GM18526 (cell line): ENCODE results near the gene ARMC6.

ENCODE experiments used
- POLR2A ChIP-seq: IDR thresholded peaks from 3 replicates; pipeline ENCODE4 v1.6.1; 2011; ENCODE audit not compliant: insufficient read length; ENCODE audit errors: extremely low read depth

Gene ARMC6

GRCh38 chr19:19040417-19040816 lies 7.0 kb downstream of the ARMC6 start:
- no peak for TF ChIP-seq POLR2A

- TF ChIP-seq POLR2A = no peak
Observed at GRCh38 chr19:19042732-19043280, 9.4 kb downstream of the ARMC6 start.

GRCh38 chr19:19043481-19043880 lies 10.1 kb downstream of the ARMC6 start:
- no peak for TF ChIP-seq POLR2A

- no peak for TF ChIP-seq POLR2A
Observed at GRCh38 chr19:19043881-19044280, 10.5 kb downstream of the ARMC6 start.

GRCh38 chr19:19049406-19049805 lies 16.0 kb downstream of the ARMC6 start:
- no peak for TF ChIP-seq POLR2A

- no peak for TF ChIP-seq POLR2A
Observed at GRCh38 chr19:19050104-19050503, 16.7 kb downstream of the ARMC6 start.

DNA sequence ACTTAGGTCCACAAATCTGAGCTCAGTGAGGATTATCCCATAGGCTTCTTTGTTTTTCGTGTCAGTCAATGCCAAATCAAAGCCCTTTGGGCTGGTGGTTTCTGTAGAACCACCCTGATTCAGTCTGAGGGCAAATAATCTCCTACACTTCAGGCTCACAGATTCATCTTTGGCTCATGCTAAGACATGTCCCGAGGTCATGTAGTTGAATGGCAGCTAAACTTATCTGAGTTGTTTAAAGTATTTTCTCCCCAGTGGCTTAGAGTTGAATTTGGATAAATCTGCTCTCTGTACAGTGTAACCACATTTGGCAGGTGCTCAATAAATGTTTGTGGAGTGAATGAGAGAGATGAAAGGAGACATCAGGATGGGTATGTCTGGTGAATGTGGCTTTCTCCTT lies 17.3 kb downstream of the ARMC6 start:
- no peak for TF ChIP-seq POLR2A

DNA sequence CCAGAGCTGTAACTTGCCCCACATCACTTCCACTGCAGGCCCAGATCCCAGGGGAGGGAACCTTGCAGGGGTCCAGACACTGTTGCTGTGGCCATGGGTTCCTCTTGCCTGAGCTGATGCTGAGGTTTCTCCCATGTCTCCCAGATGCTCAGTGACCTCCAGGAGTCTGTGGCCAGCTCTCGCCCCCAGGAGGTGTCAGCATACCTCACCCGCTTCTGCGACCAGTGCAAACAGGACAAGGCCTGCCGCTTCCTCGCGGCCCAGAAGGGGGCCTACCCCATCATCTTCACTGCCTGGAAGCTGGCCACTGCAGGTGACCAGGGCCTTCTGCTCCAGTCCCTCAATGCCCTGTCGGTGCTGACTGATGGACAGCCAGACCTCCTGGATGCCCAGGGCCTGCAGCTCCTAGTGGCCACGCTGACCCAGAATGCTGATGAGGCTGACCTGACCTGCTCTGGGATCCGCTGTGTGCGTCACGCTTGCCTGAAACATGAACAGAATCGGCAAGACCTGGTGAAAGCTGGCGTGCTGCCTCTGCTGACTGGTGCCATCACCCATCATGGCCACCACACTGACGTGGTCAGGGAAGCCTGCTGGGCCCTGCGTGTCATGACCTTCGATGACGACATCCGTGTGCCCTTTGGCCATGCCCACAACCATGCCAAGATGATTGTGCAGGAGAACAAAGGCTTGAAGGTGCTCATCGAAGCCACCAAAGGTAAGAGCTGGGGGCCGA lies 18.2 kb downstream of the ARMC6 start:
- TF ChIP-seq POLR2A = no peak

DNA sequence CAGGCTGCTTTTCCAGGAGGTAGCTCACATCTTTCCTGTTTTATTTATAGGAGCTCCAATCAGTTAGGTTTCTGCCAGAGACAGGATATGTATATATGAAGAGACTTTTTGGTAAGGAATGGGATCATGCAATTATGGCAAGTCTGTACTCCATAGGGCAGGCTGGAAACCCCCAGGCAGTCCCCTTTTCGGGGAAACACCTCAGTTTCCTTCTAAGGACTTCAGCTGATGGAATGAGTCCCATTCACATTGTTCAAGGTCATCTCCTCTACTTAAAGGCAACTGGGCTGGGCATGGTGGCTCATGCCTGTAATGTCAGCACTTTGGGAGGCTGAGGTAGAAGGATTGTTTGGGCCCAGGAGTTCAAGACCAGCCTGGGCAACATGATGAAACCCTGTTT lies 19.5 kb downstream of the ARMC6 start:
- TF ChIP-seq POLR2A = no peak

- TF ChIP-seq POLR2A = no peak
Observed at GRCh38 chr19:19053508-19054314, 20.3 kb downstream of the ARMC6 start.

DNA sequence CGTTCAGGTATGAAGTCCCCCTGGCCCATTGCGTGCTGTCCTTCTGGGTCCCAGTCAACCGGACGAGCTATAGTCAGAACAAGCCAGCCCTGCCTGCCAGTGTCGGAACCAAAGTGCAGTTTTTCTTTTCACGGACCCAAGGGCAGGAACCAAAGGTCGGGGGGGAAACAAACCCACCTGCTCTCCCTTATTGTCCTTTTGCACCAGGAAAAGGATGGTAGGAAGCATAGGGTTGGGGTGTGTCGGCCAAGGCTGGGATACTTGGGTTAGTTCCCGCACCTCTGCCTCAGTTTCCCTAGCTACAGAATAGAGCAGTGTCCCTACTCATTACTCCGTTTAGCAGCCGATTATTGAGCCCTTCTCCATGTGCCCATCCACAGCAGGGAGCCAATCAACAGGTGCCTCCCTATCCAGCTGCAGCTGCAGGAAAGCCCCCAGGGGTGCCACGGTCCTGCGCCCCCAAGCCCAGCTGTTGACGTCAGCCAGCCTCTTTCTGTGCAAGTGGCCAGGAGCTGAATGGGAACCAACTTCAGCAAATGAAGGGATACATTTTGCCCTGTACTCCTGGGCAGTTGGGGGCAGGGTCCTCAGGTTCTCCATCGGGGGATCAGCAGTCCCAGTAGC lies 21.0 kb downstream of the ARMC6 start:
- TF ChIP-seq POLR2A = no peak

GRCh38 chr19:19054939-19055440 lies 21.6 kb downstream of the ARMC6 start:
- no peak for TF ChIP-seq POLR2A

- TF ChIP-seq POLR2A = no peak
Observed at GRCh38 chr19:19055701-19056100, 22.3 kb downstream of the ARMC6 start.

DNA sequence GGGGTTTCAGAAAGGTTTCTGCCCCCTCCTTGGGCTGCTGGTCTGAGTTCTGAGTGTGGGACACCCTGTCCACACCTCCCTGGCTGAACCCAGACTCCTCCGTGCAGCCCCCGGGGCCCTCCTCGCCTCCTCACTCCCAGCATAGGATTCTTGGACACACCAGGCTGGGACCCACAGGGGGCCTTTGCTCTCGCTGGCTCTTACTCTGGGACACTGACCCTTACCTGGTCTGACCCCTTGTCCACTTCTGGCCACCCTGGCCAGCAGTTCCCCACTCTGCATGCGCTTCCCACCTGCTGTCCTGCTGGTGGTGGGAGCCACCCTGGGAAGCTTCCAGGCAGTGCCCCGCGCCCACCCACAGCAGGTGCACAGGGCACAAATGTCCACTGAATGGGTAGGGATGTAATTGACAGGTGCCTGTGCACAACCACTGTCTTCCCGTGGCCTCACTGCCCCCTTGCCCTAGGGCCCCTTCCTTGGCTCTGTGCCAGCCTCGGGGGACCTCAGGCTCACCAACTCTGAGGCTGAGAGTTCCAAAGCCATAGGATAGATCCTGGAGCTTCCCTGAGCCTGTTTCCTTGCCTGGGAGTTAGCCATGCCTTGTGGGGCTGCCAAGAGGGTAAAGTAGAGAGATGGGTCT lies 23.4 kb downstream of the ARMC6 start:
- TF ChIP-seq POLR2A = no peak

- TF ChIP-seq POLR2A = no peak
Observed at GRCh38 chr19:19057317-19057716, 23.9 kb downstream of the ARMC6 start.
